ENCODE results near the gene PRG3. TPM values are rescaled to one million over a fixed set of nuclear protein-coding genes. Genes with fewer than 3 reads are reported as not detected.

The PRG3 gene
- total and polyA plus RNA-seq, 9 donors, result not detected

DNA sequence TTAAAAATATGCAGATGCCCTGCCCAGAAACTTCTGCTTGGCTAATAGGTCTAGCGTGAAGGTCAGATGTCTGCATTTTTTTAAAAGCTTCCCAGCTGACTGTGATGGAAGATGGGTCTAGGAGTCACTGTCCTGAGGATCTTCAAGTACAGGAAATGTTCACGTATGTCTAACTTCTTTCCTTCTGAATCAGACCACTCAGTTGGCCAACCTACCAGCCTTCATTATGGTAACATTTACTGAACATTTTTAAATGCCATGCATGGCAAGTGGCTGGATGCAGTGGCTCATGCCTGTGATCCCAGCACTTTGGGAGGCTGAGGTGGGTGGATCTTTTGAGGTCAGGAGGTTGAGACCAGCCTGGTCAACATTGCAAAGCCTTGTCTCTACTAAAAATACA is 10.6 kb upstream of the PRG3 start:
- Histone ChIP-seq H3K9me3 (no peaks in the 10 kb centered on the region), H3K27ac (no peak overlapping the region), H3K27me3 (no peaks in the 10 kb centered on the region), H3K36me3 (no peaks in the 10 kb centered on the region), H3K4me3 (no peak overlapping the region), H3K4me1 (ENCODE audit: insufficient read depth) (no peaks in the 10 kb centered on the region)
- intact Hi-C loops (cut with DNase I), result no loop called here
- TF ChIP-seq EP300 (IDR thresholded peaks at IDR 0.05) (no peak), POLR2A (IDR thresholded peaks at IDR 0.05) (no peak)
- TF ChIP-seq, protein P1, sequence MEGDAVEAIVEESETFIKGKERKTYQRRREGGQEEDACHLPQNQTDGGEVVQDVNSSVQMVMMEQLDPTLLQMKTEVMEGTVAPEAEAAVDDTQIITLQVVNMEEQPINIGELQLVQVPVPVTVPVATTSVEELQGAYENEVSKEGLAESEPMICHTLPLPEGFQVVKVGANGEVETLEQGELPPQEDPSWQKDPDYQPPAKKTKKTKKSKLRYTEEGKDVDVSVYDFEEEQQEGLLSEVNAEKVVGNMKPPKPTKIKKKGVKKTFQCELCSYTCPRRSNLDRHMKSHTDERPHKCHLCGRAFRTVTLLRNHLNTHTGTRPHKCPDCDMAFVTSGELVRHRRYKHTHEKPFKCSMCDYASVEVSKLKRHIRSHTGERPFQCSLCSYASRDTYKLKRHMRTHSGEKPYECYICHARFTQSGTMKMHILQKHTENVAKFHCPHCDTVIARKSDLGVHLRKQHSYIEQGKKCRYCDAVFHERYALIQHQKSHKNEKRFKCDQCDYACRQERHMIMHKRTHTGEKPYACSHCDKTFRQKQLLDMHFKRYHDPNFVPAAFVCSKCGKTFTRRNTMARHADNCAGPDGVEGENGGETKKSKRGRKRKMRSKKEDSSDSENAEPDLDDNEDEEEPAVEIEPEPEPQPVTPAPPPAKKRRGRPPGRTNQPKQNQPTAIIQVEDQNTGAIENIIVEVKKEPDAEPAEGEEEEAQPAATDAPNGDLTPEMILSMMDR (IDR thresholded peaks at IDR 0.05), result no peak
- no peak for DNase-seq
- 48 to 83% (median 51%) methylated on average over 2 of the region's 2 CpGs for WGBS, 3 donors

GRCh38 chr11:57391111-57391510 is 10.2 kb upstream of the PRG3 start:
- no peak overlapping the region for H3K4me3 ChIP-seq
- no peak for DNase-seq
- no peaks in the 10 kb centered on the region for H3K9me3 ChIP-seq
- no peaks in the 10 kb centered on the region for H3K27me3 ChIP-seq
- H3K27ac ChIP-seq, result no peak overlapping the region
- WGBS, 3 donors, result 69 to 78% (median 73%) methylated on average over 3 of the region's 3 CpGs
- TF ChIP-seq, protein P1 (IDR thresholded peaks at IDR 0.05), result no peak
- TF ChIP-seq EP300 (IDR thresholded peaks at IDR 0.05), result no peak
- TF ChIP-seq POLR2A (IDR thresholded peaks at IDR 0.05), result no peak
- no peaks in the 10 kb centered on the region for H3K4me1 ChIP-seq (ENCODE audit: insufficient read depth)
- no peaks in the 10 kb centered on the region for H3K36me3 ChIP-seq
- intact Hi-C loops (cut with DNase I), result no loop called here

GRCh38 chr11:57390535-57390934 is 9.6 kb upstream of the PRG3 start, which contains the start of gene PRG2:
Gene PRG2, minus strand, starts transcription at chr11:57390650. Its CDS starts 706 bp downstream, at chr11:57389944.
- H3K36me3 ChIP-seq, result no peaks in the 10 kb centered on the region
- no peaks in the 10 kb centered on the region for H3K27me3 ChIP-seq
- no peaks in the 10 kb centered on the region for H3K9me3 ChIP-seq
- intact Hi-C loops (cut with DNase I), result no loop called here
- H3K27ac ChIP-seq, result no peak within 1 kb of the TSS
- WGBS, 3 donors, result 64 to 84% (median 65%) methylated on average over 2 of the region's 2 CpGs
- TF ChIP-seq POLR2A (IDR thresholded peaks at IDR 0.05) (no peak), EP300 (IDR thresholded peaks at IDR 0.05) (no peak)
- TF ChIP-seq, protein P1 (IDR thresholded peaks at IDR 0.05), result no peak
- H3K4me3 ChIP-seq, result no peak within 1 kb of the TSS
- DNase-seq, result no peak
- no peaks in the 10 kb centered on the region for H3K4me1 ChIP-seq (ENCODE audit: insufficient read depth)

DNA sequence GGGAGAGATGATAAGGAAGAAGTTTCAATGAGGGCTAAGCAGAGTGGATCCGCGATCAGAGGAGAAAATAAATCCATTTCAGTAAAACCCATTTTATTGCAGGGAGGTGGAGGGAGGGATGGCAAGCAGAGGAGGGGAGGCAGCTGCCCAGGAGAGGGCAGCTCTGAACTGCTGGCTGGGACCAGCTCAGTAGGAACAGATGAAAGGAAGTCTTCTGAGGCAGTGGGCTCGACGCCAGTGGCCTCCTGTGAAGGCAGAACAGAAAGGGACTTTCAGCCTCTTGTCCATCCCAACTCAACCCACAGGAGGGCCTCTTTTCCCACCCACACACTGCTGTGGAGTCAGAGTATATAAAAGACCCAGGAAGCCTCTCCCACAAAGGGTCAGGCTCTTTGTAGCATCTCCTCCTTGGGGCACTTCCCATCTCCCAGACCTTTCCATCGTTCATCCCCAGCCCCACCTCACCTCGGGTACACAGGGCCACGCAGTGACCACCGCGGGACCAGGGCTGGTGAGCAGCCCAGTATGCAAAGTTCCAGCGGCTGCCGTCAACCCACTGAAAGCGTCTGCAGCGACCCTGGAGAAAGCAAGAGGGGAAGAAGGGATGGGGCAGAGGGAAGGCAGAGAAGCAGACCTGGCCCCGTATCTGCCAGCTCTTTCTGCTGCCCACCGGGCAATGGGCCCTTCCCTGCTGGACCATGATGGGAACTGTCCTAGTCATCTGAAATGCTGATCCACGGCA is 6.5 kb upstream of the PRG3 start:
- Histone ChIP-seq H3K4me3 (no peak overlapping the region), H3K27me3 (no peaks in the 10 kb centered on the region)
- intact Hi-C loops (cut with DNase I), result no loop called here

More for the DNA sequence above, 6.5 kb upstream of the PRG3 start:
- Histone ChIP-seq H3K36me3 (no peaks in the 10 kb centered on the region), H3K4me1 (ENCODE audit: insufficient read depth) (no peaks in the 10 kb centered on the region), H3K9me3 (no peaks in the 10 kb centered on the region), H3K27ac (no peak overlapping the region)
- 73 to 81% (median 74%) methylated on average over 16 of the region's 16 CpGs for WGBS, 3 donors
- TF ChIP-seq POLR2A (IDR thresholded peaks at IDR 0.05) (no peak), EP300 (IDR thresholded peaks at IDR 0.05) (no peak)
- TF ChIP-seq, protein P1 (IDR thresholded peaks at IDR 0.05), result no peak
- DNase-seq, result no peak
